SK-N-SH (cell line): ENCODE measurements around the gene LRP5. TPM values are rescaled to one million over a fixed set of nuclear protein-coding genes. Genes with fewer than 3 reads are reported as not detected.

Experiments used
- CTCF ChIA-PET: fragments of 300-600, 350-600 bp; formaldehyde crosslinking; extraction: SDS; loops from one replicate; lab custom pipeline; 2021; lab: Yijun Ruan, JAX
- POLR2A ChIA-PET: fragments of 350-600 bp; sonication (Branson Sonifier 250); formaldehyde crosslinking; extraction: SDS; loops from one replicate; lab custom pipeline; 2020; ENCODE audit warnings: antibody characterized with exemption, inconsistent platforms; lab: Yijun Ruan, JAX
- DNase-seq: peaks from one replicate; pipeline ENCODE4 v3.0.0; 2012
- H2AFZ ChIP-seq: fragments of 200-600 bp; sonication (generic); 2 replicates; pipeline ENCODE4 v1.8.1; 2016; ENCODE audit warnings: antibody characterized with exemption, mild to moderate bottlenecking, low read depth
- H3F3A ChIP-seq: fragments of 200-600 bp; sonication (generic); replicated peaks from 2 replicates; pipeline ENCODE3; 2016; ENCODE audit warnings: antibody characterized with exemption, mild to moderate bottlenecking; ENCODE audit not compliant: insufficient read depth
- H3K27ac ChIP-seq, 2 experiments: fragments of 200-500 bp in 1 of 2; fragments of 200-600 bp in 1 of 2; sonication (Bioruptor generic) in 1 of 2; sonication (generic), shearing (Covaris generic) in 1 of 2; 2 replicates each; pipeline versions ENCODE4 v1.5.1 to v1.6.1; 2014 to 2016; ENCODE audit warnings: low read depth in 2 of 2, inconsistent platforms in 1 of 2, low read length in 1 of 2, mild to moderate bottlenecking in 1 of 2, mixed read lengths in 1 of 2
- H3K27me3 ChIP-seq: fragments of 200-600 bp; sonication (generic), shearing (Covaris generic); 2 replicates; pipeline ENCODE4 v1.6.1; 2016; ENCODE audit warnings: mixed run types; ENCODE audit not compliant: insufficient read depth
- H3K36me3 ChIP-seq, 2 experiments: fragments of 200-500 bp in 1 of 2; fragments of 200-600 bp in 1 of 2; sonication (Bioruptor generic) in 1 of 2; sonication (generic) in 1 of 2; replicated peaks in 1 of 2; 2 replicates each; pipeline versions ENCODE3 to v1.5.1; 2014 to 2016; ENCODE audit warnings: low read length in 1 of 2, mild to moderate bottlenecking in 1 of 2; ENCODE audit not compliant: insufficient read depth in 2 of 2, control insufficient read depth in 1 of 2
- H3K4me1 ChIP-seq, 2 experiments: fragments of 200-500 bp in 1 of 2; fragments of 200-600 bp in 1 of 2; sonication (Bioruptor generic) in 1 of 2; sonication (generic), shearing (Covaris generic) in 1 of 2; 2 replicates each; pipeline versions ENCODE4 v1.5.1 to v1.6.1; 2014 to 2016; ENCODE audit warnings: low read depth in 1 of 2, low read length in 1 of 2, mixed run types in 1 of 2; ENCODE audit not compliant: insufficient read depth in 2 of 2, control insufficient read depth in 1 of 2
- H3K4me2 ChIP-seq: fragments of 200-600 bp; sonication (generic), shearing (Covaris generic); 2 replicates; pipeline ENCODE4 v1.6.1; 2017; ENCODE audit warnings: mixed run types
- H3K4me3 ChIP-seq, 2 experiments: fragments of 200-500 bp in 1 of 2; fragments of 200-600 bp in 1 of 2; sonication (Bioruptor generic) in 1 of 2; sonication (generic), shearing (Covaris generic) in 1 of 2; 2 replicates each; pipeline versions ENCODE4 v1.5.1 to v1.8.1; 2014 to 2016; ENCODE audit warnings: low read depth in 2 of 2, inconsistent platforms in 1 of 2, low read length in 1 of 2, mild to moderate bottlenecking in 1 of 2, mixed read lengths in 1 of 2, moderate library complexity in 1 of 2
- H3K79me2 ChIP-seq: fragments of 200-600 bp; sonication (generic); 2 replicates; pipeline ENCODE4 v1.8.1; 2017; ENCODE audit warnings: mild to moderate bottlenecking; ENCODE audit not compliant: insufficient read depth
- H3K9ac ChIP-seq: fragments of 200-600 bp; sonication (generic); 2 replicates; pipeline ENCODE4 v1.6.1; 2017; ENCODE audit warnings: mixed run types
- H3K9me2 ChIP-seq: fragments of 200-600 bp; sonication (generic); 2 replicates; pipeline ENCODE4 v1.6.1; 2017; ENCODE audit warnings: mixed run types
- H3K9me3 ChIP-seq: fragments of 200-600 bp; sonication (generic); 2 replicates; pipeline ENCODE4 v1.6.1; 2017; ENCODE audit warnings: mixed run types, mild to moderate bottlenecking, moderate library complexity
- H4K20me1 ChIP-seq: fragments of 200-600 bp; sonication (generic); 2 replicates; pipeline ENCODE4 v1.6.1; 2017; ENCODE audit warnings: mild to moderate bottlenecking, mixed run types; ENCODE audit not compliant: insufficient read depth
- CHD2 ChIP-seq: fragments of 150-350 bp; IDR thresholded peaks from 2 replicates; pipeline ENCODE4 v1.6.1; 2018; ENCODE audit warnings: low read length; ENCODE audit not compliant: partially characterized antibody
- EZH2phosphoT487 ChIP-seq: fragments of 200-600 bp; sonication (generic); IDR thresholded peaks from 2 replicates; pipeline ENCODE4 v1.6.1; 2017; ENCODE audit warnings: low read depth, mixed run types, mild to moderate bottlenecking, antibody characterized with exemption, moderate library complexity, borderline replicate concordance
- FOSL2 ChIP-seq: IDR thresholded peaks from 2 replicates; pipeline ENCODE4 v1.4.0; 2012; ENCODE audit warnings: low read depth, mild to moderate bottlenecking, moderate library complexity, borderline replicate concordance
- MEF2A ChIP-seq: IDR thresholded peaks from 2 replicates; pipeline ENCODE4 v1.4.0; 2012; ENCODE audit warnings: low read depth, borderline replicate concordance
- NFIC ChIP-seq: IDR thresholded peaks from 2 replicates; pipeline ENCODE4 v1.4.0; 2012; ENCODE audit warnings: borderline replicate concordance
- NRF1 ChIP-seq: IDR thresholded peaks from 2 replicates; pipeline ENCODE4 v1.6.1; 2012; ENCODE audit warnings: low read depth, mild to moderate bottlenecking, low read length
- POLR2AphosphoS5 ChIP-seq: IDR thresholded peaks from 2 replicates; pipeline ENCODE4 v1.6.1; 2012; ENCODE audit warnings: low read depth, low read length
- RAD21 ChIP-seq: IDR thresholded peaks from 2 replicates; pipeline ENCODE4 v1.6.1; 2012; ENCODE audit warnings: mild to moderate bottlenecking, low read length
- SIN3A ChIP-seq: IDR thresholded peaks from 2 replicates; pipeline ENCODE4 v1.6.1; 2012; ENCODE audit warnings: low read depth, mild to moderate bottlenecking, low read length, moderate library complexity, borderline replicate concordance
- SMC3 ChIP-seq: IDR thresholded peaks from 2 replicates; pipeline ENCODE4 v1.6.1; 2012; ENCODE audit warnings: low read depth, low read length, improper control_type of control experiment
- TAF1 ChIP-seq: IDR thresholded peaks from 2 replicates; pipeline ENCODE4 v1.6.1; 2012; ENCODE audit warnings: low read depth, mild to moderate bottlenecking, low read length, moderate library complexity, borderline replicate concordance
- YY1 ChIP-seq: IDR thresholded peaks from 2 replicates; pipeline ENCODE4 v1.4.0; 2012; ENCODE audit warnings: low read depth, mild to moderate bottlenecking
- WGBS: methylation state at CpG from one replicate; pipeline ENCODE4 v1.1.6; 2017; ENCODE audit warnings: low lambda C conversion rate; 5-methylcytosine and 5-hydroxymethylcytosine counted together
- polyA plus RNA-seq, 3 experiments: library from polyadenylated mRNA; depleted of rRNA; stranded (reverse); fragments of >200 nt; gene quantifications; 2 replicates each; pipeline ENCODE4 v1.2.3, GENCODE V29; 2012
- TF ChIP-seq, protein P1 (sequence below): IDR thresholded peaks from 2 replicates; pipeline ENCODE4 v1.4.0; 2012; ENCODE audit warnings: low read depth
- TF ChIP-seq, protein P2 (sequence below): IDR thresholded peaks from 2 replicates; pipeline ENCODE4 v1.4.0; 2012; ENCODE audit warnings: low read depth, borderline replicate concordance
- TF ChIP-seq, protein P3 (sequence below): IDR thresholded peaks from 2 replicates; pipeline ENCODE4 v1.6.1; 2012; ENCODE audit warnings: mild to moderate bottlenecking, low read depth, low read length, moderate library complexity
- TF ChIP-seq, protein P4 (sequence below): IDR thresholded peaks from 2 replicates; pipeline ENCODE4; 2012
- TF ChIP-seq, protein P5 (sequence below): fragments of 150-350 bp; IDR thresholded peaks from 2 replicates; pipeline ENCODE4 v1.6.1; 2016; ENCODE audit warnings: mild to moderate bottlenecking, low read depth, low read length
- TF ChIP-seq, protein P6 (sequence below): IDR thresholded peaks from 2 replicates; pipeline ENCODE4 v1.4.0; 2012; ENCODE audit warnings: low read depth, borderline replicate concordance

Gene LRP5
- polyA plus RNA-seq, 1 of the 3 experiments (the other 2 are of a cell fraction), result 15.0 TPM

DNA sequence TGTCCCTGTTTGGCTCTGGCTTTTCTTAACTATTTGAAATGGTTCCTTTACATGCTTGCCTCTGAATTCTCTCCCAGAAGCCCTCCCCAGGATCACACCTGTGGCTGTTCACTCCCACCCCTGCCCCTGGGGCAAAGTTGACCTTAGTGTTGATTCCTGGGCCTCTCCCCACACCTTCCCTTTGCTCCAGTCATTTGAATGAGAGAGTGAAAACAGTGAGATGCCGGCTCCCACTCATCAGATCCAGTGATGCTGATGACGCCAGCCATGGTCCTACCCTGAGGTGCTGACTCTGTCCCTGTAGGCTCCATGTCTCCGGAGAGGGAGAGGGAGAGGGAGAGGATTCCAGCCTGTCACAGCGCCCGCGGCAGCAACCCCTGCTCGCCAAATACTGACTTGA is 40.7 kb downstream of the LRP5 start:
- H3K27me3 ChIP-seq, result no peaks in the 10 kb centered on the region
- peaks cover 2 to 4% of the 10 kb centered on the region in 2 experiments for H3K36me3 ChIP-seq
- H2AFZ ChIP-seq, result no peak overlapping the region
- H3F3A ChIP-seq, result peaks cover 22% of the 10 kb centered on the region
- H3K27ac ChIP-seq, result peak overlapping the region; percentile 80
- no peaks in the 10 kb centered on the region; the same call in 1 of the 2 replicates for H4K20me1 ChIP-seq
- H3K4me1 ChIP-seq, result peaks cover 6 to 15% of the 10 kb centered on the region in 2 experiments; a peak in 3 of 4 replicates
- peaks cover 29% of the 10 kb centered on the region; the same call in 1 of the 2 replicates for H3K79me2 ChIP-seq
- H3K4me3 ChIP-seq, result no peak overlapping the region
- peak overlapping the region; percentile 10; the same call in 1 of the 2 replicates for H3K9ac ChIP-seq
- no peak for TF ChIP-seq CHD2
- TF ChIP-seq POLR2AphosphoS5, result no peak
- TF ChIP-seq, protein P1, sequence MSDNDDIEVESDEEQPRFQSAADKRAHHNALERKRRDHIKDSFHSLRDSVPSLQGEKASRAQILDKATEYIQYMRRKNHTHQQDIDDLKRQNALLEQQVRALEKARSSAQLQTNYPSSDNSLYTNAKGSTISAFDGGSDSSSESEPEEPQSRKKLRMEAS, result no peak
- no peak for TF ChIP-seq YY1
- TF ChIP-seq, protein P2, sequence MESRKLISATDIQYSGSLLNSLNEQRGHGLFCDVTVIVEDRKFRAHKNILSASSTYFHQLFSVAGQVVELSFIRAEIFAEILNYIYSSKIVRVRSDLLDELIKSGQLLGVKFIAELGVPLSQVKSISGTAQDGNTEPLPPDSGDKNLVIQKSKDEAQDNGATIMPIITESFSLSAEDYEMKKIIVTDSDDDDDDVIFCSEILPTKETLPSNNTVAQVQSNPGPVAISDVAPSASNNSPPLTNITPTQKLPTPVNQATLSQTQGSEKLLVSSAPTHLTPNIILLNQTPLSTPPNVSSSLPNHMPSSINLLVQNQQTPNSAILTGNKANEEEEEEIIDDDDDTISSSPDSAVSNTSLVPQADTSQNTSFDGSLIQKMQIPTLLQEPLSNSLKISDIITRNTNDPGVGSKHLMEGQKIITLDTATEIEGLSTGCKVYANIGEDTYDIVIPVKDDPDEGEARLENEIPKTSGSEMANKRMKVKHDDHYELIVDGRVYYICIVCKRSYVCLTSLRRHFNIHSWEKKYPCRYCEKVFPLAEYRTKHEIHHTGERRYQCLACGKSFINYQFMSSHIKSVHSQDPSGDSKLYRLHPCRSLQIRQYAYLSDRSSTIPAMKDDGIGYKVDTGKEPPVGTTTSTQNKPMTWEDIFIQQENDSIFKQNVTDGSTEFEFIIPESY, result no peak
- TF ChIP-seq EZH2phosphoT487, result no peak
- TF ChIP-seq RAD21, result no peak
- TF ChIP-seq, protein P3, sequence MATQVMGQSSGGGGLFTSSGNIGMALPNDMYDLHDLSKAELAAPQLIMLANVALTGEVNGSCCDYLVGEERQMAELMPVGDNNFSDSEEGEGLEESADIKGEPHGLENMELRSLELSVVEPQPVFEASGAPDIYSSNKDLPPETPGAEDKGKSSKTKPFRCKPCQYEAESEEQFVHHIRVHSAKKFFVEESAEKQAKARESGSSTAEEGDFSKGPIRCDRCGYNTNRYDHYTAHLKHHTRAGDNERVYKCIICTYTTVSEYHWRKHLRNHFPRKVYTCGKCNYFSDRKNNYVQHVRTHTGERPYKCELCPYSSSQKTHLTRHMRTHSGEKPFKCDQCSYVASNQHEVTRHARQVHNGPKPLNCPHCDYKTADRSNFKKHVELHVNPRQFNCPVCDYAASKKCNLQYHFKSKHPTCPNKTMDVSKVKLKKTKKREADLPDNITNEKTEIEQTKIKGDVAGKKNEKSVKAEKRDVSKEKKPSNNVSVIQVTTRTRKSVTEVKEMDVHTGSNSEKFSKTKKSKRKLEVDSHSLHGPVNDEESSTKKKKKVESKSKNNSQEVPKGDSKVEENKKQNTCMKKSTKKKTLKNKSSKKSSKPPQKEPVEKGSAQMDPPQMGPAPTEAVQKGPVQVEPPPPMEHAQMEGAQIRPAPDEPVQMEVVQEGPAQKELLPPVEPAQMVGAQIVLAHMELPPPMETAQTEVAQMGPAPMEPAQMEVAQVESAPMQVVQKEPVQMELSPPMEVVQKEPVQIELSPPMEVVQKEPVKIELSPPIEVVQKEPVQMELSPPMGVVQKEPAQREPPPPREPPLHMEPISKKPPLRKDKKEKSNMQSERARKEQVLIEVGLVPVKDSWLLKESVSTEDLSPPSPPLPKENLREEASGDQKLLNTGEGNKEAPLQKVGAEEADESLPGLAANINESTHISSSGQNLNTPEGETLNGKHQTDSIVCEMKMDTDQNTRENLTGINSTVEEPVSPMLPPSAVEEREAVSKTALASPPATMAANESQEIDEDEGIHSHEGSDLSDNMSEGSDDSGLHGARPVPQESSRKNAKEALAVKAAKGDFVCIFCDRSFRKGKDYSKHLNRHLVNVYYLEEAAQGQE, result no peak
- TF ChIP-seq, protein P4, sequence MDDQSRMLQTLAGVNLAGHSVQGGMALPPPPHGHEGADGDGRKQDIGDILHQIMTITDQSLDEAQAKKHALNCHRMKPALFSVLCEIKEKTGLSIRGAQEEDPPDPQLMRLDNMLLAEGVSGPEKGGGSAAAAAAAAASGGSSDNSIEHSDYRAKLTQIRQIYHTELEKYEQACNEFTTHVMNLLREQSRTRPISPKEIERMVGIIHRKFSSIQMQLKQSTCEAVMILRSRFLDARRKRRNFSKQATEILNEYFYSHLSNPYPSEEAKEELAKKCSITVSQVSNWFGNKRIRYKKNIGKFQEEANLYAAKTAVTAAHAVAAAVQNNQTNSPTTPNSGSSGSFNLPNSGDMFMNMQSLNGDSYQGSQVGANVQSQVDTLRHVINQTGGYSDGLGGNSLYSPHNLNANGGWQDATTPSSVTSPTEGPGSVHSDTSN, result no peak
- no peak for TF ChIP-seq NRF1
- no peak for TF ChIP-seq SMC3
- TF ChIP-seq SIN3A, result no peak
- TF ChIP-seq, protein P5, sequence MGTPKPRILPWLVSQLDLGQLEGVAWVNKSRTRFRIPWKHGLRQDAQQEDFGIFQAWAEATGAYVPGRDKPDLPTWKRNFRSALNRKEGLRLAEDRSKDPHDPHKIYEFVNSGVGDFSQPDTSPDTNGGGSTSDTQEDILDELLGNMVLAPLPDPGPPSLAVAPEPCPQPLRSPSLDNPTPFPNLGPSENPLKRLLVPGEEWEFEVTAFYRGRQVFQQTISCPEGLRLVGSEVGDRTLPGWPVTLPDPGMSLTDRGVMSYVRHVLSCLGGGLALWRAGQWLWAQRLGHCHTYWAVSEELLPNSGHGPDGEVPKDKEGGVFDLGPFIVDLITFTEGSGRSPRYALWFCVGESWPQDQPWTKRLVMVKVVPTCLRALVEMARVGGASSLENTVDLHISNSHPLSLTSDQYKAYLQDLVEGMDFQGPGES, result no peak
- TF ChIP-seq FOSL2, result no peak
- no peak for TF ChIP-seq TAF1
- TF ChIP-seq, protein P6, sequence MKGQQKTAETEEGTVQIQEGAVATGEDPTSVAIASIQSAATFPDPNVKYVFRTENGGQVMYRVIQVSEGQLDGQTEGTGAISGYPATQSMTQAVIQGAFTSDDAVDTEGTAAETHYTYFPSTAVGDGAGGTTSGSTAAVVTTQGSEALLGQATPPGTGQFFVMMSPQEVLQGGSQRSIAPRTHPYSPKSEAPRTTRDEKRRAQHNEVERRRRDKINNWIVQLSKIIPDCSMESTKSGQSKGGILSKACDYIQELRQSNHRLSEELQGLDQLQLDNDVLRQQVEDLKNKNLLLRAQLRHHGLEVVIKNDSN, result no peak
- TF ChIP-seq NFIC, result no peak
- no peak for TF ChIP-seq MEF2A
- CTCF ChIA-PET, result no interaction called here
- H3K9me3 ChIP-seq, result no peaks in the 10 kb centered on the region
- H3K9me2 ChIP-seq, result no peaks in the 10 kb centered on the region
- 97% methylated on average over 6 of the region's 7 CpGs for WGBS
- no peak overlapping the region for H3K4me2 ChIP-seq
- POLR2A ChIA-PET, result no interaction called here
- DNase-seq, result peak; percentile 26
